Smooth muscle cell of the brain vasculature (primary cell): Measurements from ENCODE around the gene MPI.

Experiments
- DNase-seq: peaks from one replicate; pipeline ENCODE4 v3.0.0-alpha.2; 2012; ENCODE audit warnings: low read depth, low spot score

The MPI gene

DNA sequence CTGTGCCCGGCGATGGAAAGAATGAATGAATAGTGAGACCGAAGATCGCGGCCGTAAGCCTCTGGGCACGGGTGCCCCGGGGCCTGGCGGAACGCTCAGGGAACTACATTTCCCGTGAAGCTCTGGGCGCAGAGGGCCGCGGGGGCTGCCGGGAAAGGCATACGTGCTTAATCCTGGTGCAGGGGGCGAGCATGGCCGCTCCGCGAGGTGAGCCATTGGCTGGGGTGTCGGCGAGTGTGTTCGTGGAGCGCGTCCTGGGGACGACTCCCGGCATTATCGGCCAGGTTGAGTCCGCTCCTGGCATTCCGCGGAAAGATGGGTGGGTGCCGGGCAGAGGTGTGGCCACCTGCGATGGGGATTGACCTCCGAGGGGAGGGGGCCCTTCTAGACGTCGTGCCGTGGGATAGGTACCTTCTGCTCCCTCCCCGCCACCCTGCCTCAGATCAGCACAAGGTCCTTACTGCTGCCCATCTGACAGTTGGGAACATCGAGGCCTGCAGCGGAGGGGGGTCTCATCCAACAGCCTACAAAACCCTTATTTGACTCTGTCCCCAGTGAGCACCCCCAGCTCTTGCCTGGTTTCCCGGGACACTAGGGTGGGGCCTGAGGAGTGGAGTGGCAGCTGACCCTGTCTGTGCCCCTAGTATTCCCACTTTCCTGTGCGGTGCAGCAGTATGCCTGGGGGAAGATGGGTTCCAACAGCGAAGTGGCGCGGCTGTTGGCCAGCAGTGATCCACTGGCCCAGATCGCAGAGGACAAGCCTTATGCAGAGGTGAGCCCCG lies at the start of gene MPI:
MPI (plus strand) TSS at position 160 of the 782 bp plus-strand sequence; CDS start at position 192, 32 bp downstream.
- no peak for DNase-seq

DNA sequence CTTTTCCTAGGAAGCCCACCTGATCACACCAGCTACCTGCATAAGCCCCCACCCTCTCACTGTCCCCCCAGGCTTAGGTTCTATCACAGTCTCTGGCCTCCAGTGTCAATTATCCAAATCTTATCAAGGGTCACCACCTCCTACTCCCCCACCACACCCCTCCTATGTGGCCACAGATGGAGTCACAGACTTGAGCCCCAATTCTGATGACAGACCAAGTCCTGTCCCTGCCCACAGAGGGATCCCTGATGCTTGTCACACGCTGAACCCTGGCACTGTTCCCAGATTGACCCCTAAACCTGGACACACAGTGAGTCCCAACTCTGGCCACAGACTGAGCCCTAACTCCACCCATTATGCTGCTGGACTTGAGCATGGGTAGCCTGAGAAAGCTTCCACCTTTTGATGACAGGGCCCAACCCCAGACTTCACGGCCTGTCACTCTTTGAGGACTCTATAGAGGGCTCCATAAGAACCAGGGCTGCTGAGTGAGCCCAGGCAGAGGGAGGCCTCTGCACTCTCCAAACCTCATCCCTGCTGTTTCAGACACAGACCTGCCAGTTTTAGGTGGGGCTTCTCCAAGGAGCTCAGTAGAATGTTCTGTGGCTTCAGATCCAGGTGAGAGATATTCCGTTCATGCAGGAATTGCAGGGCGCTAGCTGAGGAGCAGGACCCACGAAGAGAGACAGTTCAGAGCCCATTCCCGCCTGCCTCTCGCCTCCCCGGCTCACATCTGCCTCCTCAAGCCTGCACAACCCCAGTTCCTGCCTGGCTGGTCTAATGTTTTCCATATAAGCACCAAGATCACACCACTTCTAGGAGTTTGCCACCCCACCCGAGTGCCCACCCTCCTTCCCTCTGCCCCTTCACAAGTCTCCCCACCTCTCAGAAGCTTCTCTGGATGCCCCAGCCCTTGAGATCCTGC lies 48.7 kb upstream of the MPI start:
- DNase-seq = no peak

DNA sequence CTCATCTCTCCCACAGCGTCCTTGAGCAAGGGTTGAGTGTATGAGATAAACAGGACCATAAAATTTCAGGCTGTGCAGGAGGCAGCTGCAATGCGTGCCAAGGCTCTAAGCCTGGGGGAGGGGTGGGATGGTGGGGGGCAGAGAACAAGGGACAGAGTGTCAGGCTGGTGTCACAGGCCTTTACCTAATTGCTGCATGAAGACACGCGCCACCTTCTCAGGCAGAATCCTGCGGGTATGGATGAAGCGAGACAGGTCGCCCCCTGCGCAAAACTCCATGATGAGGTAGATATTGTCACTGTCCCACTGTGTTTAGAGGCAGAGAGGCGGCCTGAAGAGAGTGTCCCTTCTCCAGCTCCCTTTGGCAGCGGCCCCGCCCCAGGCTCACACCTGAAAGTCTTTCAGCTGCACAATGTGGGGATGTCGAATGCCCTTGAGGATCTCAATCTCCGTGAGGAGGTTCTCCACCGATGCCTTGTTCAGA lies 47.9 kb upstream of the MPI start:
- no peak for DNase-seq

DNA sequence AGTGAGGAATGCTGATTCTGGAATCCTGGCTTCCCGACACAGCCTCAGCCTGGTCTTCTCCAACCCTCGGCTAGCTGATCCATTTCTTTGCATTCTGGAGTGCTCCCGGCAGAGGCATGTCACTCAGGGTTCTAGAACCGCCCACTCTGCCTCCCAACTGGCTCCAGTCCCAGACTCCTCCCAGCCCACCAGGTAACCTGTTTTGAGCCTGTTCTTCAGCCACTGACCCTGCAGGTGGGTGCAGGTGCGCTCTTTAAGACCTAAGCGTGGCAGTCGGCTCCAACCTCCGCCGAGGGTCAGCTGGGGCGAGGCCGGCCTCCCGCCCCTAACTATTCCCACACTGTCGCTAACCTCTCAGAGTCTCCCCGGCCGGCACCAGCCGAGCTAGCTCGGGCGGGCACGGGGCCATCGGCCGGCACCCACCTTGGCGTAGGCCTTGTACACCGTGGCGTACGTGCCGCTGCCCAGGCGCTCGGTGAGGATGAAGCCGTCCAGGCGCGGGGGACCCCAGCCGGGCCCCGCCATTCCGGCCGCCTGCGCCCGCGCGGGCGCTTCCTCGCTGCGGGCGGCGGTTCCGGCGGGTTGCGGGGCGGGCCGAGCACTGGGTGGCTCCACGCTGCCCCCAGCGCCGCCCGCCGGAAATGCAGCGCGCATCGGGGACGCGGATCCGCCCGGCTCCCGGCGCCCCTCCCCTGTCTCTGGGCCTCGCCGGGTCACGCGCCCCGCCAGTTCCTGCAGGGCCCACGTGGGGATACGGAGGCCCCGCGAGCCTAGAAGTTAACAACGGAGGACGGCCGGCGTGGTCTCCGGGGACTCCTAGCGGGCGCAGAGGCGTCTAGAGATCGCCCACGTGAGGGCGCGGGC lies 47.0 kb upstream of the MPI start, which contains the start of gene ULK3:
ULK3 (minus strand) TSS at position 576 of the 864 bp plus-strand sequence; CDS start at position 525, 51 bp downstream.
- DNase-seq = peak; percentile 46

DNA sequence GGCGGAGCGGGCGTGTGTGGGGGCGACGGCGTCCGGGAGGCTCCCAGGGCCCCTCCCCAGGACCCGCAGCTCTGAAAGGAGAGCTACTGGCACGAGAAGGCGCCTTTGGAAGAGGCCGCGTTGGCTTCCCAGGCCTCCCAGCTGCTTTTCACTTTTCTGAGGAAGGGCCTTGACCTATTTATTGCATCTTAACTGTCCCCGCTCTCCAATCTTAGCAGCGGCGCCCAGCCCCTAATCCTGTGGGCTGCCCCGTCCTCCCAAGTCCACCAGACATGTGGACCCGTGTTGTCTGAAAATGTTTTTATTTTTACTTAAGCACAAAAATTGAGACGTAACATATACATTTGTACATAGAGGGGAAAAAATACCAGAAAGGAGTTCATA lies 46.4 kb upstream of the MPI start:
- DNase-seq = no peak

DNA sequence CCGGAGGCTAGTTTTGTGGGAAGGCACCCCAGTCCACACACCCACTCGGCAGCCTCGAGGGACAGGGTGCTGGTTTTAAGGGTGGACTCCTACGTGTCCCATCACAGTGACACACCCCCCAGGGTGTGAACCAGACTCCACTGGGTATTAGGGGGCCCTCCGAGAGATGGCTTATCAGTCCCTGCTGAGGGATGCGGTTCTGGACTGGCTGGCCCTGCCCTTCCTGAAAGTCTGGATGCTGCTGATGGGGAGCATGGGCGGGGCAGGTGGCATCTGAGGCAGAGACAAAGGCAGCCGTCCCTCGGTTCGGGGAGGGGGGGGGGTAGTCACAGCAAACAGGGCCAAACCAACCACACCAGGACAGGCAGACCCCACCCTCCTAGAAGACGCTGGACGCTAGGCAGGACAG lies 45.9 kb upstream of the MPI start:
- DNase-seq = no peak

- no peak for DNase-seq
Measured at GRCh38 chr15:74844319-74845207, 45.3 kb upstream of the MPI start.

DNA sequence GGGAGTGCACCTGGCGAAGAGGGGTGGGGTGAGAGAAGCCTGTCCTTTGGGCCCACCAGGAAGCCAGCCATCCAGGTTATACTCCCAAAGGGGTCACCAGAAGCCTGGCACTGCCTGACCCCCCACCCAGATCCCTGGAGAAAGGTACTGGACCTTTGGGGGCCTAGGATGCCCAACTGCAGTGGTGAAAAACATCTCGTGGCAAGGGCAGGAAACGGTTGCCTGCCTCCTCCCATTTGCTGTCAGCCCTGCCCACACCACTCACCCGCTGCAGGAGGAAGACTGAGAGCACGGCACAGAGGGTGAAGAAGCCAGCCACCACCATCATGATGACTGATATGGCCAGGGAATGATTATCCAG lies 44.7 kb upstream of the MPI start:
- DNase-seq = no peak

DNA sequence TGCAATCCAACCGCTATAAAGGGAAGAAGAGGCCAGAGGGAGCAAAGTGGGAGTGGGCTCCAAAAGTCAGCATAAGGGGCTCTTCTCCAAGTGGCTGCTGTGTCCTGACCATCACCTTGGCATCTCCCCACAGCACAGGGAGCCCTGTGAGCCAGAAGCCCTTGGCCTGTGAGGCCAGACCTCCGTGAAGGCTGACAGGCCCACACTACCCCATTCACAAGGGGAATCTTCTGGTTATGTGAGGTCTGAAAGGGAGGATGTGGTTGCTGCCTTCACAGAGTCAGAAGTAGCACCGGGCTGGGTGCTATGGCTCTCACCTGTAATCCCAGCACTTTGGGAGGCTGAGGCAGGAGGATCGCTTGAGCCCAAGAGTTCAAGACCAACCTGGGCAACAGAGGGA lies 44.3 kb upstream of the MPI start:
- DNase-seq = no peak

GRCh38 chr15:74847432-74847831 lies 42.4 kb upstream of the MPI start:
- DNase-seq = no peak

- DNase-seq = no peak
Measured at GRCh38 chr15:74850393-74850792, 39.4 kb upstream of the MPI start.

DNA sequence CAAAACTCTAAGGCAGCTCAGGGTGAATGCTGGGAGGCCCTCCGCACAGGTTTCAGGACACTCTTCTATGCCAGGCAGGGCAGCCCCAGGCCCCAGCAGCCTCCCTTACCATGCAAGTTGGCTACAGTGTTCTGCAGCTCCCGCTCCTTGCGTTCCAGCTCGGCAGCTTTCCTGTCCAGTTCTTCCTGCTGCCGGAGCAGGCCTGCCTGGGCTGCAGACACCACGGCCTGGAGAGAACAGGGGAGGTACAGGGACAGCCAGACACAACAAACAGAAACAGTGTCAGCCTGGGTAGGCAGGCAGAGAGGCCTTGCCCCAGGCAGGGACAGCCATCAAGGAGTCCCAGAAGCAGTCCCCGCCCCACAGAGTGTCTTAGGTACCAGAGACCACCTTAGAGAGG lies 37.9 kb upstream of the MPI start:
- no peak for DNase-seq

DNA sequence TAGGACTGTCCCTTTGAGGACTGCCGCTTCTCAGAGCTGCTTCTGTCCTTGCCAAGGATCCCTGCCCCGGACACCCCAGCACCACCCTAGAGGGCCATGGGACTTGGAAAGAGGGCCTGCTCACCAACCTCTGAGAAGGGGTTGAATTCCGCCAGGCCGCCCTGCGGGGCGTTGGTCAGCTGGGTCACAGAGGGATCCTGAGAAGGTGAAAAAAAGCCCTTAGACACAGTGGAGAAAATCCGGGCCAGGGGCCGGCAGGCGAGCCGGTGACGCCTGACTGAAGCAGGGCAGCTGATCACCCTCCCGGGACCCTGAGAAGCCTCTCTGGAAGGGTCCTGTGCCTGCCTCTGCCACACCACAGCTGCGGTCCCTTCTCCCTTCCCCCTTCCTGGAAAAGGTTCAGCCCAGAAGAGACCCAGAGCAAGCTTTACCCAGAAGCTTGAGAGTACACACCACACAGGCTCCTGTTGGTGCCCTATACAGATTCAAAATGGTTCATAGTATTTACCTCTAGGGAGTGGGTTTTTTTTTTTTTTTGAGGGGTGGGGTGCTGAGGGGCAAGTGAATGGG lies 35.3 kb upstream of the MPI start:
- DNase-seq = no peak

- DNase-seq = no peak
Measured at GRCh38 chr15:74855857-74856256, 34.0 kb upstream of the MPI start.

DNA sequence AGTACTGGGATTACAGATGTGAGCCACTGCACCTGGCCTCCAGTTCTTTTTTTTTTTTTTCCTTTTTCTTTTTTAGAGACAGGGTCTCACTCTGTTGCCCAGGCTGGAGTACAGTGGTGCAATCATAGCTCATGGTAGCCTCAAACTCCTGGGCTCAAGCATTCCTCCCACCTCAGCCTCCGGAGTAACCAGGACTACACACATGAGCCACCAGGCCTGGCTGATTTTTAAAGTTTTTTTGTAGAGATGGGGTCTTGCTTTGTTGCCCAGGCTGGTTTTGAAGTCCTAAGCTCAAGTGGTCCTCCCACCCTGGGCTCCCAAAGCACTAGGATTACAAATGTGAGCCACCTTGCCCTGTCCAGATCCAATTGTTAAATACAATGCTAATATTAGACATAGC lies 33.3 kb upstream of the MPI start:
- no peak for DNase-seq

DNA sequence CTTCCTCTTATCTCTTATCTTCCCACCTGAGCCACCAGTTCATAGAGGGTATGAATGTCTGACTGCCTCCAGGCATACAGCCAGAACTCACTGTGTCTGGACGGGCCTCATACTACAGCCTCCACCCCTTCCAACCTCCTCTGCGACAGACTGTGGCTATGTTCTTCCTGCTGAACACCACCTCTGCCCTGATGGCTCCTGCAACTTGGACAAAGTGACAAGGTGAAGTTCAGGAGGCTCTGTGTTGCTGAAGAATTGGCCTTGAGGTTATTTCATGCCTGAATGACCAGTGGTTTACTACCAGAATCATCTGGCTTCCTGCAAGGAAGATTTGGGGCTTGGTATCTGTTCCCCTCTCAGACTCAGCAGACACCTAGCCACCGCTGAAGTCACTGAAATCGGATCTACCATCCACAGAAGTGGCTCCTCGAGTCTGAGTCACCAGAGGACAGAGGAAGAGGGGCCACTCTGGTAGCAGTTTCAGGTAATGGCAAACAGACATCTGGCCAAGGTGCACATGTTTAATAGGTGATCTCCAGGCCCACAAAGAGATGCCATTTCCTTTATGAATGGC lies 32.7 kb upstream of the MPI start:
- no peak for DNase-seq

- no peak for DNase-seq
Measured at GRCh38 chr15:74857671-74858368, 32.0 kb upstream of the MPI start.

- DNase-seq = no peak
Measured at GRCh38 chr15:74858369-74858740, 31.5 kb upstream of the MPI start.
